WERI-Rb-1 (cell line): ENCODE measurements around the gene C19orf81.

Experiments
- DNase-seq: peaks from one replicate; pipeline ENCODE4 v3.0.0-alpha.2; 2020
- H3K27ac ChIP-seq: fragments of 250-450 bp; sonication (Bioruptor Pico); 2 replicates; pipeline ENCODE4 v1.5.1; 2020; ENCODE audit warnings: mild to moderate bottlenecking, moderate library complexity
- H3K27me3 ChIP-seq: fragments of 250-450 bp; sonication (Bioruptor Pico); 2 replicates; pipeline ENCODE4 v1.5.1; 2021; ENCODE audit warnings: mild to moderate bottlenecking, low read depth, moderate library complexity; ENCODE audit not compliant: insufficient read depth, severe bottlenecking
- H3K36me3 ChIP-seq: fragments of 250-450 bp; sonication (Bioruptor Pico); 2 replicates; pipeline ENCODE4 v1.5.1; 2020; ENCODE audit warnings: mild to moderate bottlenecking, moderate library complexity
- H3K4me3 ChIP-seq: 2 replicates; pipeline ENCODE4 v1.5.1; 2011; ENCODE audit warnings: low read depth, mild to moderate bottlenecking, control low read depth, low read length
- H3K9me3 ChIP-seq: fragments of 250-450 bp; sonication (Bioruptor Pico); 2 replicates; pipeline ENCODE4 v1.5.1; 2021; ENCODE audit warnings: mild to moderate bottlenecking, moderate library complexity; ENCODE audit not compliant: severe bottlenecking
- TF ChIP-seq, protein P1 (sequence below): IDR thresholded peaks from 2 replicates; pipeline ENCODE4 v1.5.1; 2011; ENCODE audit warnings: low read depth, mild to moderate bottlenecking, control low read depth, inconsistent platforms, low read length

Gene C19orf81

DNA sequence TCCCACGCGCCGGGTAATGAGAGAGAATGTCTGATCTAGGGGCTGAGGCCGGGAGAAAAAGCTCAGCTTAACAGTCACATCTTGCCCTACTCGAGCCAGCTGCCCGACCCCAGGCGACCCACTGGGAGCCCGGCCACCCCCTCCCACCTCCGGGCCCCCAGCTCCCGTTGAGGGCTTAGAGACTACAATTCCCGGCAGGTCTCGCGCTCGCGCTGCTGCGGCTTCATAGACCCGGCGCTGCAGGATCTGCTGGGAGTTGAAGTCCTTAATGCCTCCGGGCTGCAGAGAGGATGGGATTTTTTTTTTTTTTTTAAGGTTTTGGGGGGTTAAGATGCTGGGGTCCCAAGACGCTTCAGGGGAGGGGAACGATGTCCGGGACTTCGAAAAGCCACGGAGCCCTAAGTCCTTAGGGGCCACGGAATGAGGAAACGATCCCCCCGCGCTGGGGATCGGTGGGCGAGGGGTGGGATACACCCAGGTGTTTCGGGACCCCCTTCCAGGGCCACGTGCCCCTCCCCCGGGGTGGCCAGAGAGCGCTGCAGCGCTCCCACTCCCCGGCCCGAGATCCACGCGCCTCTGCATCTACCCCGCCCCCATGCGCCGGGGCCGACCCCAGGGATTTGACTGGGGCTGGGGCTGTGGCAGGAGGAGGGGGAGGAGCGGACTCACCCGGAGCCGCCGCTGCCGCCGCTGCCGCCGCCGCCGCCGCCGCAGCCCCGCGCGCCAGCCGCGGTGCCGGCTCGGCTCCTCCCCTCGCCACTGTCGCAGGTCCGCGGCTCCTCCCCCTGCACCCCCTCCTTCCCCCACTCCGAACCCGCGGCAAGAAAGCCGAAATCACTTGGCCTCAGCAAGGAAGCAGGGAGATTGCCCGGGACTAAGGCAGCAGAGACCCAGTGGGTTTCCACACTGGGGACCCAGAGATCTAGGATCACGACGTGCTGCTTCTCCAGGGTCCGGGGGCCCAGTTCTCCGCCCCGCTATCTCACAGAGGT, 9.8 kb upstream of the C19orf81 start, which contains the start of gene SYT3:
TSS of gene SYT3 (minus strand) at position 761 of the 992 bp plus-strand sequence. CDS start 2,470 bp downstream, outside the sequence.
- DNase-seq: peak; percentile 83
- peaks cover 12% of the 10 kb centered on the region for H3K27me3 ChIP-seq
- no peaks in the 10 kb centered on the region for H3K9me3 ChIP-seq
- H3K36me3 ChIP-seq: no peaks in the 10 kb centered on the region
- TF ChIP-seq, protein P1, sequence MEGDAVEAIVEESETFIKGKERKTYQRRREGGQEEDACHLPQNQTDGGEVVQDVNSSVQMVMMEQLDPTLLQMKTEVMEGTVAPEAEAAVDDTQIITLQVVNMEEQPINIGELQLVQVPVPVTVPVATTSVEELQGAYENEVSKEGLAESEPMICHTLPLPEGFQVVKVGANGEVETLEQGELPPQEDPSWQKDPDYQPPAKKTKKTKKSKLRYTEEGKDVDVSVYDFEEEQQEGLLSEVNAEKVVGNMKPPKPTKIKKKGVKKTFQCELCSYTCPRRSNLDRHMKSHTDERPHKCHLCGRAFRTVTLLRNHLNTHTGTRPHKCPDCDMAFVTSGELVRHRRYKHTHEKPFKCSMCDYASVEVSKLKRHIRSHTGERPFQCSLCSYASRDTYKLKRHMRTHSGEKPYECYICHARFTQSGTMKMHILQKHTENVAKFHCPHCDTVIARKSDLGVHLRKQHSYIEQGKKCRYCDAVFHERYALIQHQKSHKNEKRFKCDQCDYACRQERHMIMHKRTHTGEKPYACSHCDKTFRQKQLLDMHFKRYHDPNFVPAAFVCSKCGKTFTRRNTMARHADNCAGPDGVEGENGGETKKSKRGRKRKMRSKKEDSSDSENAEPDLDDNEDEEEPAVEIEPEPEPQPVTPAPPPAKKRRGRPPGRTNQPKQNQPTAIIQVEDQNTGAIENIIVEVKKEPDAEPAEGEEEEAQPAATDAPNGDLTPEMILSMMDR: no peak
- peak within 1 kb of the TSS; percentile 92 for H3K4me3 ChIP-seq
- peak within 1 kb of the TSS; percentile 77 for H3K27ac ChIP-seq

DNA sequence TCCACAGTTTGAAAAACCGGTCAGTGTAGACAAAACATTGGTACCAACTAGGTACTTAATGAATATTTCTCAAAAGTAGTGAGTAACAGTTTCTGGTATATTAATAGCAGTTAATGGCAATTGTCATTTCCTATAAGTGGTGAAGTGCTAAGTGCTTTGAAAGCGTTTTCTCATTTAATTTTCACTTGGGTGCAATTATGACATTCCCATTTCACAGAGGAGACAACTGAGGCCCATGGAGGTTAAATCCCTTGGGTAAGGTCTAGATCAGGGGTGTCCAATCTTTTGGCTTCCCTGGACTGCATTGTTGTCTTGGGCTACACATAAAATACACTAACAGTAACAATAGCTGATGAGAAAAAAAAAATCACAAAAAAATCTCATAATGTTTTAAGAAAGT, 8.9 kb upstream of the C19orf81 start:
- no peak overlapping the region for H3K27ac ChIP-seq
- H3K27me3 ChIP-seq: peaks cover 15% of the 10 kb centered on the region
- no peaks in the 10 kb centered on the region for H3K36me3 ChIP-seq
- no peaks in the 10 kb centered on the region for H3K9me3 ChIP-seq
- TF ChIP-seq, protein P1: no peak
- H3K4me3 ChIP-seq: peak overlapping the region; percentile 92; the same call in 1 of the 2 replicates
- DNase-seq: no peak

DNA sequence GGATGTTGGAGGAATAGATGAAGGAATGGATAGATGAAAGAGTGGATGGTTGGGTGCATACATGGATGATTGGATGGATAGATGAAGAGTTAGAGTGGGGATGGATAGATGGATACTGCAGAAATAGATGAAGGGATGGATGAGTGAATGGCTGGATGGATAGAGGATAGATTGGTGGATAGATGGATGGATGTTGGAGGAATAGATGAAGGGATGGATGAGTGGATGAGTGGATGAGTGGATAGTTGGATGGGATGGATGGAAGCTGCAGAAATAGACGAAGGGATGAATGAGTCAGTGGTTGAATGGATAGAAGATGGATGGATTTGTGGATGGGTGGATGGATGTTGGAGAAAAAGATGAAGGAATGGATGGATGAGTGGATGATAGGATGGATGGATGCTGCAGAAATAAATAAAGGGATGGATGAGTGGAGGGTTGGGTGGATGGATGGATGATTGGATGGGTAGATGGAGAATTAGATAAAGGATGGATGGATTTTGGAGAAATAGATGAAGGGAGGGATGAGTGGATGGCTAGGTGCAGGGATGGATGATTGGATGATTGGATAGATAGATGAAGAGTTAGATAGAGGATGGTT, 4.8 kb upstream of the C19orf81 start:
- Histone ChIP-seq H3K27ac (no peak overlapping the region), H3K36me3 (no peaks in the 10 kb centered on the region), H3K4me3 (no peak overlapping the region), H3K27me3 (peaks cover 15% of the 10 kb centered on the region), H3K9me3 (no peaks in the 10 kb centered on the region)
- no peak for DNase-seq
- TF ChIP-seq, protein P1: no peak

DNA sequence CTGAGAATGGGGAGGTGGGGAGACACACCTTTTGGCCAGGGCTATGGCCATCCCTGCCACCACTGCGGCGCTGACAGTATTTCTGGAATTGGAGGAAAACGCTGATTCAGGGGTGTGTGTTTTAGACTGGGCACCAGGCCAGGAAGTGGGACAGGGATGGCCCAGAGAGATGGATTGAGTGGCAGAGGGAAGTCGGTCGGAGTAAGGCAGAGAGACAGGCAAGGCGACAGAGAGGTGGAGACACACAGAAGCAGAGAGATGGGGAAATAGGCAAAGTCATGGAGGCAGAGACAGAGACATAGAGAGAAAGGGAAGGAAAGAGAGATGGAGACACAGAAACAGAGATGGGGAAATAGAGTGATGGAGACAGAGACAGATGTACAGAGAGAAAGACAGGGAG, 4.1 kb upstream of the C19orf81 start:
- Histone ChIP-seq H3K27ac (no peak overlapping the region), H3K9me3 (no peaks in the 10 kb centered on the region), H3K4me3 (no peak overlapping the region), H3K36me3 (no peaks in the 10 kb centered on the region), H3K27me3 (peaks cover 15% of the 10 kb centered on the region)
- TF ChIP-seq, protein P1: no peak
- no peak for DNase-seq

DNA sequence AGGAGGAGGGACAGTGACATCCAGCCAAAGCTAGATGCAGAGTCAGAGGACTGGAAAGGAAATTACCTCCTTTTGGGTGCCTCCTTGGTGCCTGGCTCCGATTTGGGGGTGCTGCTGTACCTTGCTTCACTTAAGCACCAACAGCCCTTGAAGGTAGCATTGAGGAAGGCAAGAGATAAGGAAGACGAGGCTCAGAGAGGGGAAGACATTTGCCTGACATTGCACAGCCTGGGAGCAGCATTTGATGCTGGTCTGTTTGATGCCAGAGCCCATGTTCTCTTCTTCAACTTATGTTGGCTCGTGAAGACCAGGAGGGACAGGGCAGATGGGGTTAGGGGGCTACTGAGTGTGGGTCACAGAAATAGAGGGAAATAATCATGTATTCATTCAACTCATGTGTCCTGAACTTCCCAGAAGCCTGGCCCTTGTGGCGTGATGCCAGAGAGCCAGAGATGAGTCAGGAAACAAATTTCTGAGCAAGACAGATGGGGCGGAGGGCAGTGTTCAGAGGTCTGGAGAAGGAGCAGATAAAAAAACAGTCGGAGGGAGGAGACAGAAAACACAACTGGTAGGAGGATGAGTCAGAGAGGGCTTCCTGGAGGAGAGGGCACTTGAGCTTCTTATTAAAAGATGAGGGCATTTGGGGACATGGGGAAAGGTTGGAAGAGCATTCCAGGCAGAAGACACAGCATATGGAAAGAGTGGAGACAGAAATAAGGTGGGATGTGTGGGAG, 3.0 kb upstream of the C19orf81 start:
- Histone ChIP-seq H3K27me3 (peaks cover 15% of the 10 kb centered on the region), H3K27ac (no peak overlapping the region), H3K4me3 (no peak overlapping the region), H3K36me3 (no peaks in the 10 kb centered on the region), H3K9me3 (no peaks in the 10 kb centered on the region)
- TF ChIP-seq, protein P1: no peak
- DNase-seq: no peak
